GM12878 (cell line): ENCODE results near the gene CBFB. TPM values are rescaled to one million over a fixed set of nuclear protein-coding genes. Genes with fewer than 3 reads are reported as not detected.

Experiments
- ATAC-seq: fragments of 200-7000 bp; cut with Tn5 transposase; 3 replicates; pipeline ENCODE4 v1.9.1; 2020; ENCODE audit warnings: mild to moderate bottlenecking, moderate library complexity
- BruUV-seq: library from RNA; stranded (reverse); fragments of 400-500 nt; replicated peaks from 2 replicates; lab custom pipeline; 2021; lab: Mats Ljungman, UMichigan
- CTCF ChIA-PET: fragments of 300-600 bp; sonication (Branson Sonifier 250); formaldehyde crosslinking; extraction: SDS; loops from one replicate; lab custom pipeline; 2021; ENCODE audit warnings: inconsistent platforms; lab: Yijun Ruan, JAX
- POLR2A ChIA-PET: fragments of 350-600 bp; formaldehyde crosslinking; extraction: SDS; loops from one replicate; lab custom pipeline; 2021; ENCODE audit warnings: inconsistent platforms; lab: Charles Lee
- RAD21 ChIA-PET: fragments of 300-600 bp; sonication (Branson Sonifier 250); formaldehyde crosslinking; loops from one replicate; lab custom pipeline; 2023; ENCODE audit warnings: antibody characterized with exemption; ENCODE audit not compliant: unreplicated experiment; lab: Charles Lee
- SMC1A ChIA-PET: fragments of 300-600 bp; sonication (Branson Sonifier 250); formaldehyde crosslinking; loops from one replicate; lab custom pipeline; 2023; ENCODE audit not compliant: unreplicated experiment, uncharacterized antibody; lab: Charles Lee
- DNase-seq: peaks from one replicate; pipeline ENCODE4 v3.0.0-alpha.2; 2011; ENCODE audit warnings: low read depth, low spot score
- FAIRE-seq: peaks from 3 replicates; lab custom pipeline; 2011; peaks lifted over from hg19 to GRCh38; lab: Jason Lieb, UNC
- H2AFZ ChIP-seq: 2 replicates; pipeline ENCODE4 v1.6.0; 2011; ENCODE audit warnings: low read depth, low read length, control low read depth; ENCODE audit not compliant: control insufficient read depth
- H3K27ac ChIP-seq: 2 replicates; pipeline ENCODE4 v1.5.1; 2011; ENCODE audit warnings: control low read depth; ENCODE audit not compliant: control insufficient read depth, insufficient read depth
- H3K27me3 ChIP-seq, 2 experiments: replicated peaks in 1 of 2; 2 replicates each; pipeline versions ENCODE4 v1.6.0 to v1.6.1; 2011; ENCODE audit warnings: low read length in 1 of 2; ENCODE audit not compliant: control insufficient read depth in 2 of 2, insufficient read depth in 2 of 2
- H3K36me3 ChIP-seq, 2 experiments: 2 replicates each; pipeline ENCODE4 v1.5.1; 2011; ENCODE audit warnings: low read length in 1 of 2; ENCODE audit not compliant: control insufficient read depth in 2 of 2, insufficient read depth in 2 of 2
- H3K4me1 ChIP-seq: 2 replicates; pipeline ENCODE4 v1.6.1; 2011; ENCODE audit warnings: mild to moderate bottlenecking, low read length, moderate library complexity, mixed read lengths; ENCODE audit not compliant: control insufficient read depth, insufficient read depth
- H3K4me2 ChIP-seq: 2 replicates; pipeline ENCODE4 v1.6.0; 2011; ENCODE audit warnings: control low read depth; ENCODE audit not compliant: control insufficient read depth, insufficient read depth
- H3K4me3 ChIP-seq: fragments of 200-600 bp; sonication (generic); 2 replicates; pipeline ENCODE4 v1.5.1; 2016
- H3K79me2 ChIP-seq: 2 replicates; pipeline ENCODE4 v1.6.0; 2011; ENCODE audit warnings: low read length; ENCODE audit not compliant: control insufficient read depth, insufficient read depth
- H3K9ac ChIP-seq: 2 replicates; pipeline ENCODE4 v1.8.0; 2011; ENCODE audit warnings: low read length, control low read depth, mixed read lengths; ENCODE audit not compliant: control insufficient read depth, insufficient read depth
- H3K9me3 ChIP-seq: replicated peaks from 3 replicates; pipeline ENCODE4 v1.5.1; 2011; ENCODE audit warnings: mild to moderate bottlenecking, low read length; ENCODE audit not compliant: control insufficient read depth, insufficient read depth
- H4K20me1 ChIP-seq: 2 replicates; pipeline ENCODE4 v1.6.0; 2011; ENCODE audit not compliant: control insufficient read depth, insufficient read depth
- ASH2L ChIP-seq: fragments of 300-600, 200-600 bp; sonication (generic); IDR thresholded peaks from 2 replicates; pipeline ENCODE4 v1.6.1; 2017; ENCODE audit warnings: low read depth, mild to moderate bottlenecking, borderline replicate concordance
- ATF7 ChIP-seq: fragments of 450-650 bp; IDR thresholded peaks from 2 replicates; pipeline ENCODE4 v1.6.1; 2016; ENCODE audit warnings: low read depth, mild to moderate bottlenecking
- E4F1 ChIP-seq: fragments of 450-650 bp; IDR thresholded peaks from 2 replicates; pipeline ENCODE4 v1.6.1; 2018; ENCODE audit warnings: borderline replicate concordance, mild to moderate bottlenecking; ENCODE audit not compliant: partially characterized antibody
- IKZF2 ChIP-seq, 2 experiments: fragments of 450-650 bp; IDR thresholded peaks; 2 replicates each; pipeline ENCODE4 v1.6.1; 2017; ENCODE audit warnings: mild to moderate bottlenecking in 2 of 2, moderate library complexity in 2 of 2
- IRF3 ChIP-seq: fragments of 450-650 bp; IDR thresholded peaks from 2 replicates; pipeline ENCODE4 v1.6.1; 2014; ENCODE audit warnings: mild to moderate bottlenecking
- JUNB ChIP-seq: IDR thresholded peaks from 2 replicates; pipeline ENCODE4 v1.6.1; 2016; ENCODE audit warnings: antibody characterized with exemption, mild to moderate bottlenecking
- MLLT1 ChIP-seq: fragments of 450-650 bp; IDR thresholded peaks from 2 replicates; pipeline ENCODE4 v1.6.1; 2016; ENCODE audit warnings: mild to moderate bottlenecking
- PAX8 ChIP-seq: fragments of 450-650 bp; IDR thresholded peaks from 2 replicates; pipeline ENCODE4 v1.6.1; 2017; ENCODE audit warnings: mild to moderate bottlenecking, moderate library complexity
- PML ChIP-seq: IDR thresholded peaks from 2 replicates; pipeline ENCODE4 v1.6.1; 2012; ENCODE audit warnings: low read length, inconsistent platforms
- SIX5 ChIP-seq: IDR thresholded peaks from 2 replicates; pipeline ENCODE4 v1.6.1; 2011; ENCODE audit warnings: mild to moderate bottlenecking, low read depth, low read length, moderate library complexity; ENCODE audit not compliant: severe bottlenecking
- SMAD1 ChIP-seq: fragments of 450-650 bp; IDR thresholded peaks from 2 replicates; pipeline ENCODE4 v1.6.1; 2018; ENCODE audit warnings: mild to moderate bottlenecking, low read depth; ENCODE audit not compliant: partially characterized antibody
- TCF7 ChIP-seq: IDR thresholded peaks from 2 replicates; pipeline ENCODE4 v1.6.1; 2014; ENCODE audit warnings: antibody characterized with exemption, borderline replicate concordance
- WRNIP1 ChIP-seq: IDR thresholded peaks from 2 replicates; pipeline ENCODE4 v1.6.1; 2011; ENCODE audit warnings: low read depth, low read length, improper control_type of control experiment, borderline replicate concordance
- ZNF384 ChIP-seq: IDR thresholded peaks from 2 replicates; pipeline ENCODE4 v1.6.1; 2012; ENCODE audit warnings: low read depth, mild to moderate bottlenecking, low read length, improper control_type of control experiment, borderline replicate concordance
- WGBS: methylation state at CpG from one replicate; pipeline ENCODE4 v1.1.6; 2016; ENCODE audit warnings: low lambda C conversion rate; ENCODE audit not compliant: insufficient replicate concordance, insufficient coverage; ENCODE audit errors: missing lambda C conversion rate; 5-methylcytosine and 5-hydroxymethylcytosine counted together
- in situ Hi-C: fragments of 300-500 bp; cut with MboI; formaldehyde crosslinking; loops from 9 replicates; pipeline ENCODE4 v1.14.3; 2018; ENCODE audit warnings: mixed read lengths
- intact Hi-C: fragments of 100-400 bp; cut with micrococcal nuclease; formaldehyde crosslinking; loops from one replicate; pipeline ENCODE4 v1.14.2; 2022; ENCODE audit not compliant: unreplicated experiment
- polyA plus RNA-seq, 11 experiments: library from polyadenylated mRNA; depleted of rRNA in 4 of 11; unstranded in 6 of 11; stranded (reverse) in 5 of 11; fragments of >200 nt; fragmentation: Nextera tagmentation in 4 of 11; fragmentation: Illumina TruSeq in 1 of 11; extraction: Ambion mirVana in 4 of 11; extraction: Trizol in 1 of 11; gene quantifications; 1 replicate in 1 of 11; 2 replicates in 10 of 11; pipeline versions ENCODE4 v1.2.1 to v1.2.3, GENCODE V29; 2011 to 2016; ENCODE audit warnings: inconsistent platforms in 2 of 11, missing spikeins in 2 of 11, low read depth in 1 of 11
- total RNA-seq, 4 experiments: library from RNA; depleted of rRNA in 3 of 4; stranded (reverse); fragments of >200 nt in 3 of 4; fragmentation: Illumina TruSeq in 1 of 4; extraction: Trizol in 1 of 4; gene quantifications; 2 replicates each; pipeline versions ENCODE4 v1.2.1 to v1.2.3, GENCODE V29; 2013 to 2021
- TF ChIP-seq, protein P1 (sequence below): fragments of 450-650 bp; IDR thresholded peaks from 2 replicates; pipeline ENCODE4 v1.6.1; 2017; ENCODE audit warnings: low read depth, mild to moderate bottlenecking, moderate library complexity

CBFB gene
- total and polyA plus RNA-seq, 10 of the 15 experiments (the other 5 are each of a cell fraction or from before 2014, with no cell fraction given), result 25.3 to 83.8 (median 65.7) TPM

DNA sequence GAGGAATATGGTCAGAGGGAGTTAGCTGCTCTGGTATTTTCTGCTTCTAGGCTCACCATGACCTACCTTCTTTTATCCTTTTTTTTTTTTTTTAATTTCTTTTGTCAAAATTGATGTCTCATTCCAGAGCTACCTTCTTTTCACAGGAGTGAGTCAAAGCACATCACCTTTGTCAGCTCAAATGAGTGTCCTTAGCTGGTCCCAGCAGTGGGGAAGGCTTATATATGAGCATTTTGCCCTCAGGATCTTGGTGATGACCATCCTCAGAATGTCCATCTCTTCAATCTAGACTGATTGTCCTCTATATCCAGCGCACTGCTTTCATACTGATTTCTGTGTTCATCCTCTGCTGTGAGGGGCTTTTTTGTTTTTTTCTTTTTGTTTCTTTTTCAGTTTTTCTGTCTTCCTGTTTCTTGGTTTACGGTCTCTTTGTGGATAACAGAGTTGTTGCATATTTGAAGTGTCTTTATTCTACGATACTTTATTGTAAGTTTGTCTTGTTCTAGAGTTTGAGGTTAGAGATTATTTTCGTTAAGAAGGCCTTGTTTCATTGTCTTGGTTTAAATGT, 24.9 kb downstream of the CBFB start:
- peaks cover 4% of the 10 kb centered on the region for H3K4me1 ChIP-seq
- no peak overlapping the region for H3K4me3 ChIP-seq
- RAD21 ChIA-PET, result interaction anchor here (0.6 to 1.1 kb wide), 3 partner anchors 33 to 101 kb away, joined by 3 to 4 read pairs (median 3); no protein-coding TSS in a partner anchor
- DNase-seq (no peak), ATAC-seq (peak; percentile 23; the same call in 2 of the 3 replicates), FAIRE-seq (no peak)
- H3K79me2 ChIP-seq, result peaks cover 46% of the 10 kb centered on the region
- in situ Hi-C loops, result no loop called here
- no peaks in the 10 kb centered on the region for H3K9me3 ChIP-seq
- no TSS peak for BruUV-seq
- H3K36me3 ChIP-seq, result peaks cover 0 to 7% of the 10 kb centered on the region in 2 experiments; a peak in 1 of 4 replicates
- CTCF ChIA-PET, result interaction anchor here (1.0 to 1.1 kb wide), 3 partner anchors 10 to 23 kb away, joined by 3 to 7 read pairs (median 3); no protein-coding TSS in a partner anchor
- SMC1A ChIA-PET, result interaction anchor here (0.7 to 1.2 kb wide), 6 partner anchors 11 to 26 kb away, joined by 3 to 5 read pairs (median 3); no protein-coding TSS in a partner anchor
- TF ChIP-seq E4F1, result no peak
- TF ChIP-seq SIX5, result no peak
- TF ChIP-seq IRF3, result no peak
- no peak for TF ChIP-seq ASH2L
- no peak for TF ChIP-seq PAX8
- 0 out of 4 replicates have a peak, but pooled peaks of 1 of the 2 experiments have one; percentile 13 for TF ChIP-seq IKZF2 (IDR thresholded peaks at IDR 0.05)
- 0 out of 2 replicates have a peak, but pooled peaks have one; percentile 25 for TF ChIP-seq ZNF384
- TF ChIP-seq JUNB, result no peak
- no peak for TF ChIP-seq SMAD1
- 0 out of 2 replicates have a peak, but pooled peaks have one; percentile 11 for TF ChIP-seq MLLT1
- TF ChIP-seq TCF7, result no peak
- TF ChIP-seq, protein P1, sequence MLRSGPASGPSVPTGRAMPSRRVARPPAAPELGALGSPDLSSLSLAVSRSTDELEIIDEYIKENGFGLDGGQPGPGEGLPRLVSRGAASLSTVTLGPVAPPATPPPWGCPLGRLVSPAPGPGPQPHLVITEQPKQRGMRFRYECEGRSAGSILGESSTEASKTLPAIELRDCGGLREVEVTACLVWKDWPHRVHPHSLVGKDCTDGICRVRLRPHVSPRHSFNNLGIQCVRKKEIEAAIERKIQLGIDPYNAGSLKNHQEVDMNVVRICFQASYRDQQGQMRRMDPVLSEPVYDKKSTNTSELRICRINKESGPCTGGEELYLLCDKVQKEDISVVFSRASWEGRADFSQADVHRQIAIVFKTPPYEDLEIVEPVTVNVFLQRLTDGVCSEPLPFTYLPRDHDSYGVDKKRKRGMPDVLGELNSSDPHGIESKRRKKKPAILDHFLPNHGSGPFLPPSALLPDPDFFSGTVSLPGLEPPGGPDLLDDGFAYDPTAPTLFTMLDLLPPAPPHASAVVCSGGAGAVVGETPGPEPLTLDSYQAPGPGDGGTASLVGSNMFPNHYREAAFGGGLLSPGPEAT, result no peak
- no peak for TF ChIP-seq WRNIP1
- no peak for TF ChIP-seq ATF7
- TF ChIP-seq PML, result no peak
- no peak overlapping the region for H3K9ac ChIP-seq
- intact Hi-C loops, result no loop called here
- 38% methylated on average over 4 of the region's 4 CpGs for WGBS
- H3K27ac ChIP-seq, result no peak overlapping the region
- no peaks in the 10 kb centered on the region for H3K27me3 ChIP-seq
- H3K4me2 ChIP-seq, result no peak overlapping the region
- no peak overlapping the region for H2AFZ ChIP-seq
- no peaks in the 10 kb centered on the region; the same call in 1 of the 2 replicates for H4K20me1 ChIP-seq
- POLR2A ChIA-PET, result interaction anchor here (0.6 to 1.1 kb wide), 5 partner anchors 18 to 110 kb away, joined by 3 to 7 read pairs (median 5); no protein-coding TSS in a partner anchor
